ENCODE data around the gene ADGRG3.

GRCh38 chr16:57732714-57733113 lies 64.6 kb downstream of the ADGRG3 start:
- TF ChIP-seq CTCF (conservative IDR thresholded peaks at IDR 0.05; ENCODE audit: low read length) (no peak), EZH2phosphoT487 (IDR thresholded peaks at IDR 0.05; ENCODE audit: borderline replicate concordance) (no peak)

Measured in Loucy (cell line).